ENCODE measurements around the gene RFPL1. TPM values are rescaled to one million over a fixed set of nuclear protein-coding genes. Genes with fewer than 3 reads are reported as not detected.
"Not testable (repeated sequence)": the region's sequence is repeated elsewhere in the genome, so short reads cannot be mapped to it uniquely, and the experiment has no call there.

Gene RFPL1
- not detected for total RNA-seq

DNA sequence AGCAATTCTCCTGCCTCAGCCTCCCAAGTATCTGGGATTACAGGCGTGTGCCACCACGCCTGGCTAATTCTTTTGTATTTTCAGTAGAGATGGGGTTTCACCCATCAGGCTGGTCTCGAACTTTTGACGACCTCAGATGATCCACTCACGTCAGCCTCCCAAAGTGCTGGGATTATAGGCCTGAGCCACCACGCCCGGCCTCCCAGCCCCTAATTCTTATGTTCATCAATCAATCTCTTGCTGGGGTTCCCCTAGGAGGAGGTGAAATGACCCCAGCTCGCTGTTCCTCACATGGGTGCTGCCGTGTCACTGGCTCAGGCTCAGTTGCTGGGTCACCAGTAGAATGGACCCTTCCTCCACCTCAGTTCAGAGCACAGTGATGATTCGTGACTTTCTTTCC, at the start of gene RFPL1:
Gene RFPL1 (plus strand): TSS at position 301 of the 400 bp plus-strand sequence.
- H3K27ac Mint-ChIP-seq; H3K4me1 Mint-ChIP-seq; H3K4me3 Mint-ChIP-seq; H3K36me3 Mint-ChIP-seq (ENCODE audit: low read depth); POLR2A ChIA-PET; DNase-seq; H3K9me3 Mint-ChIP-seq: not testable (repeated sequence)
- CTCF ChIA-PET, result interaction anchor here (0.6 kb wide), 1 partner anchor 1196 kb away, joined by 5 read pairs; no protein-coding TSS in a partner anchor
- peaks cover 35% of the 10 kb centered on the region for H3K27me3 Mint-ChIP-seq

DNA sequence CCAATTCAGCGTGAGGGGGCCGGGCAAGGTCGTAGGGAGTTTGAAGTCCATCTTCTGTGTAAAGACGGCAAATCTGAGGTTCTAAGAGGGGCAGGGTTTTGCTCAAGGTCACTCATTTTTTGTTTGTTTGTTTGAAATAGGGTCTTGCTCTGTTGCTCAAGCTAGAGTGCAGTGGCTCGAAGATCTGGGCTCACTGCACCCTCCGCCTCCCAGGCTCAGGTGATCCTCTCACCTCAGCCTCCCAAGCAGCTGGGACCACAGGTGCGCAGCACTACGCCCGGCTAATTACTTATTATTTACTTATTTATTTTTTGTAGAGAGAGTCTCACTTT, 49.7 kb upstream of the RFPL1 start:
- POLR2A ChIA-PET, result interaction anchor here (0.6 to 1.5 kb wide), 8 partner anchors 10 to 217 kb away, joined by 3 to 7 read pairs (median 4); partner anchors contain the start of gene THOC5
- no peak for DNase-seq
- peak overlapping the region; percentile 91 for H3K4me3 Mint-ChIP-seq
- no peaks in the 10 kb centered on the region for H3K9me3 Mint-ChIP-seq
- peak overlapping the region; percentile 85 for H3K27ac Mint-ChIP-seq
- H3K27me3 Mint-ChIP-seq, result no peaks in the 10 kb centered on the region
- peaks cover 34% of the 10 kb centered on the region for H3K4me1 Mint-ChIP-seq
- H3K36me3 Mint-ChIP-seq (ENCODE audit: low read depth), result peaks cover 6% of the 10 kb centered on the region
- CTCF ChIA-PET, result interaction anchor here (0.6 to 0.7 kb wide), 4 partner anchors 165 to 350 kb away, joined by 3 read pairs; no protein-coding TSS in a partner anchor

DNA sequence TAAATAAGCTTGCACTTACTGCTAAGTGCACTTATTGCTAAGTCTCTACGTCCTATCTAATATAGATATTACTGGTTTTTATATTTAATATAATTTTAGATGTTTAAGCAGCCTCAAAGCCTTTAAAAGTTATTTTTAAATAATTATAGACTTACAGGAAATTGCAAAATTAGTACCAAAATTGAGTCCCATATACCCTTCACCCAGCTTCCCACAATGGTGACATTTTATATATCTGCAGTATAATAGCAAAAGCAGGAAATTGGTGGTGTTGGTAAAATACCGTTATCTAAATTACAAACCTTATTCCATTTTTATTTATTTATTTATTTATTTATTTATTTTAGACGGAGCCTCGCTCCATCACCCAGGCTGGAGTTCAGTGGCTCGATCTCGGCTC, 48.1 kb upstream of the RFPL1 start:
- Mint-ChIP-seq H3K9me3 (no peaks in the 10 kb centered on the region), H3K4me3 (no peak overlapping the region), H3K36me3 (ENCODE audit: low read depth) (peaks cover 1% of the 10 kb centered on the region), H3K4me1 (peaks cover 35% of the 10 kb centered on the region), H3K27me3 (no peaks in the 10 kb centered on the region), H3K27ac (no peak overlapping the region)
- ChIA-PET POLR2A (no interaction called here), CTCF (no interaction called here)
- DNase-seq, result no peak

DNA sequence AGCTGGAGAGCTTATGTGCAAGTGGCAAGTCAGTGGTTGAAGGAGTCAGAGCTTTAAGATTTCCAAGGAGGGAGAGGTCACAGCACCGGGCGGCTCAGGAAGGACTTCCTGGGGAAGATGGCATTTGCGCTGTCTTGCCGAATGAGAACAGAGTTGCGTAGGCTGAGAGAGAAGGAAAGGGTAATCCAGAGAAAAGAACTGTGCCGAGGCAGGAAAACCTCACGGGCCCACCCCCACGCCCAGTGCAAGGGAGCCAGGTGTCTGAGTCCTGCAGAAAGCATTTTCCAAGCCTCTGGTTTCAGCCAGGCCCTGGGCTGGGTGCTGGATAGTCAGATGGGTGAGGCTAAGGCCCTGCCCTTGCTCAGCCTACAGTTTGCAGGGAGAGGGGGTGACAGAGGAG, 46.8 kb upstream of the RFPL1 start:
- Mint-ChIP-seq H3K9me3 (no peaks in the 10 kb centered on the region), H3K27me3 (no peaks in the 10 kb centered on the region), H3K36me3 (ENCODE audit: low read depth) (no peaks in the 10 kb centered on the region), H3K27ac (no peak overlapping the region), H3K4me1 (peaks cover 22% of the 10 kb centered on the region), H3K4me3 (no peak overlapping the region)
- no peak for DNase-seq
- ChIA-PET POLR2A (no interaction called here), CTCF (no interaction called here)

DNA sequence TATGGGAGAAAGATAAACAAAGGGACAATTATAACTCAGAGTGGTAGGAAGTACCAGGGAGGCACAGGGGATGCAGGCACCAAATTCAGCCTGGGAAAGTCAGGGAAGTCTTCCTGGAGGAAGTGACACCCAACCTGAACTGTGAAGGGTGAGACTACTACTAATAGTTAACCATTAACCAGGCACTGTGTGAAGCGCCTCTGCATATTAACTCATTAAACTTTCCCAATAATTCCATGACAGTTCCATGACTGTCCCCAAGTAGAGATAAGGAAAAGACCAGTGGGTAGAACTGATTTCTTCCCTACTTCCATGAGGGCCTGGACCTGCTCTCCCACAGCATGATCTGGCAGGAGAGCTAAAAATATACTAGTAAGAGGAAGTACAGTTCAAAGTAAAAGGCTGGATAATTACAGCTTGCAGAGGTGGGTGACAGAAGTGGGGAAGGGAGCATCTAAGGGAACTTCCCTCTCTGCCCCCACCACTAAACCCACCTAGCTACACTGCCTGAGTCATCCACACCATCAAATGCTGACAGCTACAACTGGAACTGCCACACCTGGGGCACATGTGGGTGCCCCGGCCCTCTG, 45.3 kb upstream of the RFPL1 start:
- Mint-ChIP-seq H3K27me3 (no peaks in the 10 kb centered on the region), H3K27ac (no peak overlapping the region)

DNA sequence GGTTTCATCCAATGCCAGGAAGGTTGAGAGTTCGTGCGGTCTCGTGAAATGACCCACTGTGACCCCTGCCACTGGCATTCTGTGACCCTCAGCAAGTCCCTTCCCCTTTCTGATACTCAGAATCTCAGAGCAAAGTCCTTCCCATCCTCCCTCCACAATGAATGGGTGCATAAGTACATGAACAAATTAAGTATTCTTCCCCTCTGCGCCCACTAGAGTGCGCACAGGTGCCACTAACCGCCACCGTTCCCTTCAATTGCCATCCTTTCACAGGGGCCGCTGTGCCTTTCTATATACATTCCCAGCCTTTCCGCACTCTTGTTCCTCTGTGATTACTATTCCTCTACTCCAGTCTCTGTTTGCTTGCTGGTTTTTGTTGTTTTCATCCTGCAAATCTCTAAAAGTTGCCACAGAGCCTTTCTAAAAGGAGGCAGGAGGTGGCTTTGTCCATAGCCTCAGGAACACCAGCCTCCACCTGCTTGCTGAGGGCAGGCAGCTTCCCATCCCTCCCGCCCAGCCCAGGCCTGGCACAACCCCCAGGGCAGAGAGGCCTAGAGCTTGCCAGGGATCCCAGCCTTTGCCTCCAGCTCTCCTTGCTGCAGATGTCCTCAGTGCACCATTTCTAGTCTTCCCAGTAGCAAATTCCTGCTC, 43.3 kb upstream of the RFPL1 start:
- no peak overlapping the region for H3K4me3 Mint-ChIP-seq
- POLR2A ChIA-PET, result no interaction called here
- CTCF ChIA-PET, result interaction anchor here (2.5 kb wide), 1 partner anchor 130 kb away, joined by 9 read pairs; no protein-coding TSS in a partner anchor
- no peaks in the 10 kb centered on the region for H3K36me3 Mint-ChIP-seq (ENCODE audit: low read depth)
- H3K4me1 Mint-ChIP-seq, result peaks cover 6% of the 10 kb centered on the region
- H3K27ac Mint-ChIP-seq, result no peak overlapping the region
- no peaks in the 10 kb centered on the region for H3K27me3 Mint-ChIP-seq
- H3K9me3 Mint-ChIP-seq, result no peaks in the 10 kb centered on the region
- peak; percentile 76 for DNase-seq

More for the DNA sequence above, 45.3 kb upstream of the RFPL1 start:
- no peak overlapping the region for H3K4me3 Mint-ChIP-seq
- CTCF ChIA-PET, result no interaction called here
- H3K9me3 Mint-ChIP-seq, result no peaks in the 10 kb centered on the region
- no peaks in the 10 kb centered on the region for H3K36me3 Mint-ChIP-seq (ENCODE audit: low read depth)
- POLR2A ChIA-PET, result no interaction called here
- no peak for DNase-seq
- H3K4me1 Mint-ChIP-seq, result peaks cover 10% of the 10 kb centered on the region

DNA sequence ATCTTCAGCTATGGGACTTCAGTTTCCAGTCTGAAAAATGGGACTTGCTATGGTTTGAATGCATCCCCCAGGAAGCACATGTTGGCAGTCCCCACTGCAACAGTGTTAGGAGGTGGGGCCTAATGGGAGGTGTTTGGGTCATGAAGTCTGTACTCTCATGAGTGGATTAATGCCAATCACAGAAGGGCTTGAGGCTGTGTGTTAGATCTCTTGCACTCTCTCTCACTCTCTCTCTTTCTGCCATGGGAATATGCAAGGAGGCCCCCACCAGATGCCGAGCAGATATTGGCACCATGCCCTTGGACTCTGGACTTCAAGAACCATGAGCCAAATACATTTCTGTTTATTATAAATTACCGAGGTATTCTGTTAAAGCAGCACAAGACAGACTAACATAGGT, 42.3 kb upstream of the RFPL1 start:
- Mint-ChIP-seq H3K27ac (no peak overlapping the region), H3K4me1 (peaks cover 6% of the 10 kb centered on the region), H3K9me3 (no peaks in the 10 kb centered on the region), H3K36me3 (ENCODE audit: low read depth) (no peaks in the 10 kb centered on the region), H3K4me3 (no peak overlapping the region), H3K27me3 (peaks cover 7% of the 10 kb centered on the region)
- ChIA-PET POLR2A (no interaction called here), CTCF (interaction anchor here (0.6 to 2.5 kb wide), 3 partner anchors 114 to 194 kb away, joined by 3 to 9 read pairs (median 4); no protein-coding TSS in a partner anchor)
- no peak for DNase-seq

DNA sequence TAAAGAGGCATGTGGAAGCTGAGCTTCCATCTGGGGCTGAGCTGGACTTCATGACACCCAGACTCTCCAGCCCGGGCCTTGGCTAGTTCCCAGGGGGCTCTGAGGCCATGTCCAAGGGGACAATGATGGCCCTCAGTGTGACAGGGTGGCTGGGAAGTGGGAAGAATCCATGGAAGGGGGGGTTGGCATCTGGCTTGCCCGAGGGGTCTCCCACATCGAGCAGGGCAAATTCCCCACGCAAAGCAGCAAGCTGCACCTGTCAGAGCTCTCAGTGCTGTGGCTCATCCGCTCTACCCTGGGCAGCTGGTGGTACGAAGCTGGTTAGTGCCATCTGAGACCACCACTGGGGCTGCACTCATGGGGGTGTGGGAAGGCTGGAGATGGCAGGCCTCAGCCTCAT, 40.6 kb upstream of the RFPL1 start:
- H3K36me3 Mint-ChIP-seq (ENCODE audit: low read depth), result no peaks in the 10 kb centered on the region
- POLR2A ChIA-PET, result no interaction called here

DNA sequence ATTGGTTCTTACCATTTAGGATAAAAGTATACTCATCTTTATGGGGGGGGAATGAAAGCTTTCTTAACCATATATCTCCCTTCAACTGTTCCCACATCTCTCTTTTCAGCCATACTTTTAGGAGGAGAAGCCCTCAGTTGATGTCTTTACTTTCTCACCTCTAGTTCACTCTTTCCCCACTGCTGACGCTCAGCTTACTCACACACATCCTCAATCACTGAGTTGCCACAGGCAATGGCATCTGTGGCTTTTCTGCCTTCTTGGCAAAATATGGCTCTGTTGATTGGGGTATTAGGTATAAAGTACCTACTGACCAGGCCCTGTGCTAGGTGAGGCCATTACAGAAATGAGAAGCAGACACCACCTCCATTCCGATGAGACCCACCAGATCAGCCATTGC, 37.8 kb upstream of the RFPL1 start:
- Mint-ChIP-seq H3K36me3 (ENCODE audit: low read depth) (no peaks in the 10 kb centered on the region), H3K4me1 (no peaks in the 10 kb centered on the region), H3K9me3 (no peaks in the 10 kb centered on the region), H3K27me3 (peaks cover 25% of the 10 kb centered on the region), H3K4me3 (no peak overlapping the region), H3K27ac (no peak overlapping the region)
- ChIA-PET POLR2A (no interaction called here), CTCF (no interaction called here)
- DNase-seq, result no peak

More for the DNA sequence above, 40.6 kb upstream of the RFPL1 start:
- H3K4me3 Mint-ChIP-seq, result no peak overlapping the region
- H3K27ac Mint-ChIP-seq, result no peak overlapping the region
- H3K9me3 Mint-ChIP-seq, result no peaks in the 10 kb centered on the region
- peaks cover 6% of the 10 kb centered on the region for H3K4me1 Mint-ChIP-seq
- DNase-seq, result no peak
- peaks cover 17% of the 10 kb centered on the region for H3K27me3 Mint-ChIP-seq
- CTCF ChIA-PET, result interaction anchor here (2.5 kb wide), 1 partner anchor 127 kb away, joined by 9 read pairs; no protein-coding TSS in a partner anchor

DNA sequence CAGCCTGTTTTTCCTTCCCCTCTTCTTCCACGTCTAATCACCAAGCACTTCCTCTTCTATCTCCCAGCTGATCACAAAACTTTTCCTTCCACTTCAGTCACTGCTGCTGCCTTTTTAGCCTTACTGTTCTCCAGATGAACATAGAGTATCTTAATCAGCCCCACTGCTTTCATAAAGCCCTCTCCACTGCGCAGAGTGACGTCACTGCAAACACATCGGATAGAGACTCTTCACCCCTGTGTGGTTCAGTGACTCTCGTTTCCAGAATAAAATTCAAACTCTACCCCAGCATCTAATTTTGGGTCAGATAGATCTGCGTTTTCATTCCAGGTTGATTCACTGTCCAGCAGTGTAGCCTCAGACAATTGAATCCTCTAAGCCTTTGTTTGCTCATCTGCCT, 36.8 kb upstream of the RFPL1 start:
- H3K4me3 Mint-ChIP-seq; H3K4me1 Mint-ChIP-seq; DNase-seq; CTCF ChIA-PET; H3K9me3 Mint-ChIP-seq; H3K36me3 Mint-ChIP-seq (ENCODE audit: low read depth); H3K27ac Mint-ChIP-seq; POLR2A ChIA-PET: not testable (repeated sequence)
- H3K27me3 Mint-ChIP-seq, result peaks cover 26% of the 10 kb centered on the region

DNA sequence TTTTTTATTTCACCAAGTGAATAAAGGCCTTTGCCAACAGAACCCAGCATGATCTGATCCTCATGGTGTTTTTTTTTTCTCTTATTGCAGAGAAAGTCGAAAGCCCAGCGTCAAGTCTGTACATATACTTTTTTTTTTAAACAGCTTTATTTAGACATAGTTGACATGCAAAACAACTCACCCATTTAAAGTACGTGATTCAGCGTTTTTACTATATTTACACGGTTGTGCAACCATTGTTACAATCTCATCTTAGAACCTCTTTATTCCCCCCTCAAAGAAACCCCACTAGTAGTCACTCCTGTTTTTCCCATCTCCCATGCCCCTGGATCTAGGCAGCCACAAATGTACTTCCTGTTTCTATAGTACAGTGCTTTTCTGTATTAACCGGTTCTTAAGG, 29.4 kb upstream of the RFPL1 start:
- no peaks in the 10 kb centered on the region for H3K36me3 Mint-ChIP-seq (ENCODE audit: low read depth)
- H3K4me1 Mint-ChIP-seq, result peaks cover 27% of the 10 kb centered on the region
- POLR2A ChIA-PET, result interaction anchor here (0.6 kb wide), 1 partner anchor 24 kb away, joined by 3 read pairs; no protein-coding TSS in a partner anchor

DNA sequence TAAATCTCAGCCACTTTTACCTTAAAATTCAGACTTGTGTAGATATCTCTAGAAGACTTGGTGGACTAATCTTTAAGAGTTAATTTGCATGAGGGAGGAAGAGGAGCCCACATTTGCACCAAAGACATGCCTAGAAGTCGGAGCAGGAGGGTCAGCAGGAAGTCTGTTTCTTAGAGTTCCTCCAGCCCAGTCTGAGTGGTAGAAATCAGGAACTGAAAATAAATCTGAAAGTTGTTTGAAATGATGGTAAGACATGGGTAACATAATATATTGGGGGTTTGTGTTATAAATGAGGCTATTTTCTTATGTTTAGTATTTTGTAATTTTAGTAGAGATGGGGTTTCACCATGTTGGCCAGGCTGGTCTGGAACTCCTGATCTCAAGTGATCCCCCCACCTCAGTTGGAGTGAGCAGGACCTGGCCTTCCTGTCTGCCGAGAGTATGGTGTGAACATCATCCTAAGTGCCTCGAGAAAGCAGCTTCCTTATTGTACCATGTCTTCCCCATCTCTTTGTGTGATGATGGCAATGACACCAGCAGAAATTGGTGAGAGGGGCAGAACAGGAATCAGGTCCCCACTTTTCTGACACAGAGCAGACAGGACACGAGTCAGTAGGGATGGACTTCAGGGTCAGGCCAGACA, 26.7 kb upstream of the RFPL1 start:
- H3K9me3 Mint-ChIP-seq; H3K4me3 Mint-ChIP-seq; POLR2A ChIA-PET; H3K27me3 Mint-ChIP-seq; H3K36me3 Mint-ChIP-seq (ENCODE audit: low read depth); DNase-seq; H3K27ac Mint-ChIP-seq: not testable (repeated sequence)
- CTCF ChIA-PET, result interaction anchor here (0.6 kb wide), 1 partner anchor 10 kb away, joined by 3 read pairs; no protein-coding TSS in a partner anchor
- peaks cover 51% of the 10 kb centered on the region for H3K4me1 Mint-ChIP-seq

More for the DNA sequence above, 29.4 kb upstream of the RFPL1 start:
- Mint-ChIP-seq H3K9me3 (no peaks in the 10 kb centered on the region), H3K27ac (no peak overlapping the region), H3K4me3 (no peak overlapping the region), H3K27me3 (peaks cover 7% of the 10 kb centered on the region)
- CTCF ChIA-PET, result no interaction called here
- no peak for DNase-seq

DNA sequence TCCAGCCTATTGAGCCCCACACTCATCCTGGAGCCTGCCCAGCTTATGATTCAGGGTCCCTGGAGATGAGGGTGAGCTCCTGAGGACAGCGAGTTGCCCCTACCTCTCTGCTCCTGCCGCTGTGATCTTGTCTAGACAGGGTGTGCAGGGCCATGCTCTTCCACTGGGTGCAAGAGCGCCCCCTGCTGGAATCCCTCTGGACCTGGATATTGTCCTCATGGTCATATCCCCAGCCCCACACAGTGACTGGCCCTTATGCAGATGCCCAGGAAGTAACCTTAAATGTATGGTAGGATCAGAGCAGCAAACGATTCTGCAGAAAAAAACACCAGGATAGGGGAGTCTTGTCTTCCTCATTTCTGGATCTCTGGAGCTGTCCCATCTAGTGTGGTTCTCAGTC, 25.6 kb upstream of the RFPL1 start:
- H3K27ac Mint-ChIP-seq; H3K36me3 Mint-ChIP-seq (ENCODE audit: low read depth); H3K4me3 Mint-ChIP-seq; CTCF ChIA-PET; POLR2A ChIA-PET; H3K27me3 Mint-ChIP-seq; H3K9me3 Mint-ChIP-seq: not testable (repeated sequence)
- peaks cover 52% of the 10 kb centered on the region for H3K4me1 Mint-ChIP-seq
- peak; percentile 40 for DNase-seq
